ENCODE data around the gene STX16.

DNA sequence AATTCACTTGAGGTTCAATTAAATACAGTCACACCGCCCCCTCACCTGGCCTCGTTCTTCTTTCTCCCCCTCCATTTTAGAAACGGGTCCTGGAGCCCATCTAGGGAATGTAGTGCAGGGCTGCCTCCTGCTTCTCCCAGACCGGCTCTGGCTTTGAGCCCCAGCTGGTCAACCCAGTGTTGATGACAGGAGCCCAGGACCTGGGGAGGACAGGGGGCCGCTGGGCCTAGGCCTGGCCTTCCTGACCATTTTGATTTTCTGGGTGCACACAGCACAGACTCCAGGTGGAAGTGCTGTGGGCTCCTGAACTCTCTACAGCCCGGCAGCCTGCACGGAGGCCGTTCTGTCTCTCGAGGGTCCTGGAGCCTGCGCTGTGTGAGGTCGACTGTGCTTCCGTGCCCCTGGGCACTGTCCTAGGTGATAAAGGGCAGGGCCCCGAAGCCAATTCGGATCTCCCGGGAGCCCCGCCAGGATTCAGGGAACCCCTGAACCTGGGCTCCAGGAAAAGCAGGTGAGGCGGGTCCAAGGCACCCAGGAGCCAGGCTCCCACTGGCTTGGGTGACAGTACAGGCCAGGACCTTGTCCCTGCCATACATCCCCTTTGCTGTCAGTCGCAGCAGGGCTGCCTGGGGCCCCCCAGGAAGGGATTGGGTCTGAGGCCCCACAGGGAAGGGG, 64.9 kb downstream of the STX16 start:
- TF ChIP-seq TAF1 (IDR thresholded peaks at IDR 0.05; ENCODE audit: borderline replicate concordance, low read depth, low read length), result no peak
- TF ChIP-seq POLR2AphosphoS5 (IDR thresholded peaks at IDR 0.05; ENCODE audit: low read depth, low read length), result no peak

Data from GM12892 (cell line).